Activated CD8-positive, alpha-beta memory T cell treated with anti-CD3 and anti-CD28 coated beads for 4 hours (primary cell): ENCODE results near the gene RAET1L.
"Not testable (repeated sequence)": the region's sequence is repeated elsewhere in the genome, so short reads cannot be mapped to it uniquely, and the experiment has no call there.

Experiments used
- DNase-seq, 2 donors: peaks; one replicate each; pipeline ENCODE4 v3.0.0-alpha.2; 2020; ENCODE audit warnings: low read depth in 2 of 2

The RAET1L gene

GRCh38 chr6:150044621-150045145 lies 19.4 kb upstream of the RAET1L start:
- no peak for DNase-seq

- DNase-seq: no peak
Measured at GRCh38 chr6:150043501-150044412, 18.4 kb upstream of the RAET1L start.

GRCh38 chr6:150043096-150043495 lies 17.8 kb upstream of the RAET1L start:
- no peak for DNase-seq

- DNase-seq: no peak
Measured at GRCh38 chr6:150038202-150039062, 13.1 kb upstream of the RAET1L start.

GRCh38 chr6:150037526-150038201 lies 12.3 kb upstream of the RAET1L start:
- DNase-seq: no peak

- DNase-seq: no peak
Measured at GRCh38 chr6:150036081-150036480, 10.7 kb upstream of the RAET1L start.

GRCh38 chr6:150033207-150033771 lies 8.0 kb upstream of the RAET1L start:
- no peak for DNase-seq

GRCh38 chr6:150032598-150032997 lies 7.3 kb upstream of the RAET1L start:
- no peak for DNase-seq

GRCh38 chr6:150030611-150031010 lies 5.3 kb upstream of the RAET1L start:
- no peak for DNase-seq

- no peak for DNase-seq
Measured at GRCh38 chr6:150029749-150030148, 4.4 kb upstream of the RAET1L start.

- no peak for DNase-seq
Measured at GRCh38 chr6:150029276-150029675, 3.9 kb upstream of the RAET1L start.

GRCh38 chr6:150028799-150029198 lies 3.5 kb upstream of the RAET1L start:
- no peak for DNase-seq

- DNase-seq: no peak
Measured at GRCh38 chr6:150027806-150028565, 2.7 kb upstream of the RAET1L start.

GRCh38 chr6:150026976-150027805 lies 1.9 kb upstream of the RAET1L start:
- no peak for DNase-seq

- DNase-seq: no peak
Measured at GRCh38 chr6:150024646-150025155, 631 bp downstream of the RAET1L start.

- not testable (repeated sequence) for DNase-seq
Measured at GRCh38 chr6:150024021-150024420, 1.3 kb downstream of the RAET1L start.

GRCh38 chr6:150021870-150022269 lies 3.5 kb downstream of the RAET1L start:
- DNase-seq: not testable (repeated sequence)

GRCh38 chr6:150018846-150019580 lies 6.3 kb downstream of the RAET1L start:
- DNase-seq: no peak

GRCh38 chr6:150017186-150017521 lies 8.2 kb downstream of the RAET1L start:
- DNase-seq: not testable (repeated sequence)
